Fibroblast of skin of abdomen (primary cell): ENCODE data around the gene SEPHS2.
A peak's percentile ranks its signal among the peaks of the same experiment; 100 is the strongest.
"Not testable (repeated sequence)": the region's sequence is repeated elsewhere in the genome, so short reads cannot be mapped to it uniquely, and the experiment has no call there.

Experiments used
- DNase-seq: peaks from one replicate; pipeline ENCODE4 v3.0.0-alpha.2; 2013

Gene SEPHS2

GRCh38 chr16:30397776-30398660 is 47.7 kb downstream of the SEPHS2 start:
- DNase-seq = no peak

- no peak for DNase-seq
Measured at GRCh38 chr16:30397056-30397455, 48.6 kb downstream of the SEPHS2 start.

- not testable (repeated sequence) for DNase-seq
Measured at GRCh38 chr16:30396627-30397026, 49.0 kb downstream of the SEPHS2 start.

DNA sequence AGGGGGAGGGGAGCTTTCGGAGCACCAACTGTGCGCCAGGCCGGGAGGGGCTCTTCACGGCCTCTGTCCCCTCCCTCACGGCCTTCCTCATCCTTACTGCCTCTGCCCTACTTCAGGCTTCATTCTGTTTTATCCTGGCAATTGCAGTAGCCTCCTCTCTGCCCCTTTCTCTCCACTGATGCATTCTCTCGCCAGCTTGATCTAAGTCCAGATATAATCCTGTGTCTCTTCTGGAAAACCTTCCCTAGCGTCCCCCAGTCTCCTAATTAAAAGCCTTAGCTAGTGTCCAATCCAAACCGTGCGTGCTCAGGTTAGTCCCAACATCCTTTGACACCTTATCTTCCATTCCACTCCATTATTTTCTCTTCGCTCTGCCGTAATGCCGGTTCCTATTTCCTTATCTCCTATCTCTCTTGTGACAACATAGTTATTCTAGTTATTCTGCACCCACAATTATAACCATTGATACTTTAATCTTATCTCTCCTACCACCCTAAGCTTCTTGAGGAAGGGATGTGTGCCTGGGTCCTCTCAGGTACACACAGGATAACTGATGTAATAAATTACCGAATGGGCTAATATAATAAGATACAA is 49.6 kb downstream of the SEPHS2 start:
- no peak for DNase-seq

- DNase-seq = peak; percentile 88
Measured at GRCh38 chr16:30395155-30395991, 50.3 kb downstream of the SEPHS2 start, which contains the start of gene ZNF48. Gene ZNF48 (plus strand): TSS chr16:30395420. CDS start chr16:30395795, 375 bp downstream.

DNA sequence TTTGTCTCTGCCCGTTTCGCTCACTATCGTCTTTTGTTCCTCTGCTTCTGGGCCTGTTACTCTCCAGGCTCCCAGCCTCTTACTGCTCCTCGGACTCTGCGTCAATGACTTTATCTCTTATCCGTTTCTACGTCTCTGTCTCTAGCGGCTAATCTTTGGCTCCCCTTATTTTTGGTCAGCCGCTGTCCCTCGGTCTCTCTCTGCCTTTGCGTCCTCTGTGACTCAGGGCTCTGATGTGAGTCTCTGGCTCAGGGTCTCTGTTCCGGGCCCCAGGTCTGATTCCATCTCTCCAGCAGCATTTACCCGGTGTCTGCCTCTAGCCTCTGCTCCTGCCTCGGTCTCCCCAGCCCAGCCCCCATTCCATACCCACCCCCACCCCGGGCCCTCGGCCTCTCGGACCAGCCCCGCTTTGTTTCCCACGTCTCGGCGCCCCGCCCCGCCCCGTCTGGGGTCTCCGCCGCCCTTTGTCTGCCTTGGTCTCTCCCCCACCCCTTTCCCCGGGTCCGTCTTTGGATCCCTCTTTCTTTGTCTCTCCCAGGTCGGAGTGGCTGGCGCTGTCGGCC is 51.0 kb downstream of the SEPHS2 start:
- peak; percentile 12 for DNase-seq
